Muscle layer of colon (tissue), 2 donors: Measurements from ENCODE around the gene KIAA0408.

ENCODE experiments used
- H3K27ac ChIP-seq: one replicate; pipeline ENCODE4 v1.7.0; 2013; ENCODE audit warnings: low read depth, mild to moderate bottlenecking, low read length, moderate library complexity
- H3K27me3 ChIP-seq, 2 donors: one replicate each; pipeline ENCODE4 v1.7.0; 2013; ENCODE audit warnings: low read length in 2 of 2, mild to moderate bottlenecking in 2 of 2; ENCODE audit not compliant: insufficient read depth in 2 of 2, control insufficient read depth in 1 of 2
- H3K36me3 ChIP-seq: one replicate; pipeline ENCODE4 v1.7.0; 2013; ENCODE audit warnings: mild to moderate bottlenecking, low read length; ENCODE audit not compliant: insufficient read depth
- H3K4me1 ChIP-seq: one replicate; pipeline ENCODE4 v1.7.0; 2013; ENCODE audit warnings: mild to moderate bottlenecking, low read length; ENCODE audit not compliant: insufficient read depth
- H3K4me3 ChIP-seq, 2 donors: one replicate each; pipeline ENCODE4 v1.7.0; 2013; ENCODE audit warnings: low read length in 2 of 2, low read depth in 1 of 2, mild to moderate bottlenecking in 1 of 2, moderate library complexity in 1 of 2
- H3K9ac ChIP-seq: one replicate; pipeline ENCODE4 v1.7.0; 2013; ENCODE audit warnings: low read length
- H3K9me3 ChIP-seq: one replicate; pipeline ENCODE4 v1.7.0; 2013; ENCODE audit warnings: mild to moderate bottlenecking, low read length
- donor health status: abdominal sarcoma.
- donor health status: Adenocarcinoma of cecum.

KIAA0408 gene

DNA sequence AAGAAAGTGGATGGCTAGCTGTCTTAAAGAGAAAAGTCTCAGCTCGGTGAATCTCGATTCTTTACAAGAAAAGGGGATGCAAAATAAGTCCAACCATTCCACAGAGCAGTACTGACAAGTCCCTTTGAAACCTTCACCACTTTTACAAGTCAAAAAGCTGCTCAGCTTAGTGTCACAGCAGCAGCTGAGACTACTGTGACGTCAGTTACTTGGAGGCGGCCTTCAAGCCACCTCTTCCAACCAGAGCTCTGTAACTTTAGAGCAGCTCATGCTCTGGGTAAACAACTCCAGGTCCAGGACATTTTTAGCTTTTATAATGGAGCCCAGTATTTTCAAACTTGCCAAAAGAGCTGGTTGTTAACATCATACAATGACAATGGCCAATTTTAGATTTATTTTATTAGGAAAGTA, at the start of gene KIAA0408:
KIAA0408 (minus strand) TSS at position 159 of the 411 bp plus-strand sequence. CDS start 5,408 bp downstream, outside the sequence.
- peak within 1 kb of the TSS; percentile 77 for H3K27ac ChIP-seq
- peaks cover 17% of the 10 kb centered on the region for H3K4me1 ChIP-seq
- H3K36me3 ChIP-seq: no peaks in the 10 kb centered on the region
- H3K9me3 ChIP-seq: no peaks in the 10 kb centered on the region
- no peaks in the 10 kb centered on the region for H3K27me3 ChIP-seq
- peak within 1 kb of the TSS; percentile 69 for H3K9ac ChIP-seq
- peak within 1 kb of the TSS; percentile 33 to 94 for H3K4me3 ChIP-seq

GRCh38 chr6:127506894-127507293, 47.7 kb upstream of the KIAA0408 start:
- H3K9me3 ChIP-seq: no peaks in the 10 kb centered on the region
- no peak overlapping the region for H3K9ac ChIP-seq
- no peaks in the 10 kb centered on the region for H3K36me3 ChIP-seq
- H3K27me3 ChIP-seq: no peaks in the 10 kb centered on the region
- no peaks in the 10 kb centered on the region for H3K4me1 ChIP-seq
- no peak overlapping the region for H3K27ac ChIP-seq
- no peak overlapping the region for H3K4me3 ChIP-seq

- Histone ChIP-seq H3K4me3 (no peak overlapping the region), H3K36me3 (no peaks in the 10 kb centered on the region), H3K27me3 (no peaks in the 10 kb centered on the region), H3K9ac (no peak overlapping the region), H3K4me1 (no peaks in the 10 kb centered on the region), H3K9me3 (no peaks in the 10 kb centered on the region), H3K27ac (no peak overlapping the region)
These were observed 43.8 kb upstream of the KIAA0408 start for GRCh38 chr6:127503022-127503421.

DNA sequence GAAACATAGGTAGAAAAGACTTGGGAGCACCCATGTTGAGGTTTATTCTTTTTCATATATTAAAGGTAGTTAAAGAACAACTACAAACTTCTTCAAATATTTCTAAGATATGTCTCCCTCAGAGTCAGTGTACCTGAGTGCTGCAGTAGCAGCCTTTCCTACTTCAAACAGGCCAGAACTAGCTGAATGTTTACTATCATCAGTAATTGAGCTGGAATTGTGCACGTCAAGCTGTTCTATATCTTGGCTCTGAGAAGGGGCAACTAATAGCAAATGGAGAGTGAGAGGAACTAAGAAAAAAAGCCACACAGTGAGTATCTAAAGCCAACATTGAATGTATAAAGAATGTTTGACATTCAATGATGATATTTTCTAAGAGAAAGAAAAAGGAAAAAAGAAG, 38.2 kb upstream of the KIAA0408 start:
- Histone ChIP-seq H3K9me3 (no peaks in the 10 kb centered on the region), H3K27me3 (no peaks in the 10 kb centered on the region), H3K4me3 (no peak overlapping the region), H3K27ac (no peak overlapping the region), H3K4me1 (no peaks in the 10 kb centered on the region), H3K36me3 (no peaks in the 10 kb centered on the region), H3K9ac (no peak overlapping the region)

DNA sequence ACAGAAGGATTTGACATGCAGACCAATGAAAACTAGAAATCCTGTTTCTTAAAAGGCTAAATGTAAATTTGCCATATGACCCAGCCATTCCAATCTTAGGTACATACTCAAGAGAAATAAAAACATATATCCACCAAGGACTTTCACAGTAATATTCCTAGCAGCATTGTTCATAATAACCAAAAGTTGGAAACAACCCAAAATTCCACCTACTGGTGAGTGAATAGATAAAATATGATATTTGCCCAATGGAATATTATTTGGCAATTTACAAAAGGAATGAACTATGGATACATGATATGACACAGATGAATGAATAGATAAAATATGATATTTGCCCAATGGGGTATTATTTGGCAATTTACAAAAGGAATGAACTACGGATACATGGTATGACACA, 37.3 kb upstream of the KIAA0408 start:
- H3K27me3 ChIP-seq: no peaks in the 10 kb centered on the region
- H3K4me3 ChIP-seq: no peak overlapping the region
- H3K4me1 ChIP-seq: no peaks in the 10 kb centered on the region
- no peak overlapping the region for H3K9ac ChIP-seq
- no peaks in the 10 kb centered on the region for H3K9me3 ChIP-seq
- no peaks in the 10 kb centered on the region for H3K36me3 ChIP-seq
- no peak overlapping the region for H3K27ac ChIP-seq

DNA sequence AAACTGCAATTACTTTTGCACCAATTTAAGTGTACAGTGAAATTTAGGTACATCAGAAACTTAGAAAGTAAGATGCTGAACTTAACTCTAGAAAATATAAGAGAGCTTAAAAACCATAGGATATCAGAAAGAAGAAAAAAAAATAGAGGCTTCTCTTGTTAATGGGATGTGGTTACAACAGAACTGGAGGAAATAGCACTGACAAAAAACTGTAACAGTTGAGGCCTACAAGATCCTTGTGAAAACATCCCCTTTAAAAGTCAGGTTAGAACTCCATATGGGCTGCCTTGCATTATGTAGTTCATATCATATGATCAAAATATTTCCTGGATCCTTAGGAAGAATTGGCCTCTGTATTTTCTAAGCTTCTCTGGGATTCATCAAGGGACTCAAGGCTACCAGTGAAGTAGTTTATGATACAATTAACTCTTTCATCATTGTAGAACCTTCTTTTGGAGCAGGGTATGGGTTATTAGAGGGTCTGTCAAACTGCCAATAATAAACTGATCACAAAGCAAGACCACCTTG, 35.1 kb upstream of the KIAA0408 start:
- Histone ChIP-seq H3K27me3 (no peaks in the 10 kb centered on the region), H3K4me3 (no peak overlapping the region), H3K4me1 (no peaks in the 10 kb centered on the region), H3K36me3 (no peaks in the 10 kb centered on the region), H3K27ac (no peak overlapping the region), H3K9me3 (no peaks in the 10 kb centered on the region), H3K9ac (no peak overlapping the region)

- Histone ChIP-seq H3K4me1 (peaks cover 5% of the 10 kb centered on the region), H3K27ac (no peak overlapping the region), H3K36me3 (no peaks in the 10 kb centered on the region), H3K4me3 (no peak overlapping the region), H3K27me3 (no peaks in the 10 kb centered on the region), H3K9me3 (no peaks in the 10 kb centered on the region), H3K9ac (no peak overlapping the region)
These were observed 30.1 kb upstream of the KIAA0408 start for GRCh38 chr6:127489248-127489647.

GRCh38 chr6:127486934-127487333, 27.7 kb upstream of the KIAA0408 start:
- Histone ChIP-seq H3K27ac (no peak overlapping the region), H3K4me1 (peaks cover 10% of the 10 kb centered on the region), H3K9me3 (no peaks in the 10 kb centered on the region), H3K36me3 (no peaks in the 10 kb centered on the region), H3K9ac (no peak overlapping the region), H3K27me3 (no peaks in the 10 kb centered on the region), H3K4me3 (no peak overlapping the region)

DNA sequence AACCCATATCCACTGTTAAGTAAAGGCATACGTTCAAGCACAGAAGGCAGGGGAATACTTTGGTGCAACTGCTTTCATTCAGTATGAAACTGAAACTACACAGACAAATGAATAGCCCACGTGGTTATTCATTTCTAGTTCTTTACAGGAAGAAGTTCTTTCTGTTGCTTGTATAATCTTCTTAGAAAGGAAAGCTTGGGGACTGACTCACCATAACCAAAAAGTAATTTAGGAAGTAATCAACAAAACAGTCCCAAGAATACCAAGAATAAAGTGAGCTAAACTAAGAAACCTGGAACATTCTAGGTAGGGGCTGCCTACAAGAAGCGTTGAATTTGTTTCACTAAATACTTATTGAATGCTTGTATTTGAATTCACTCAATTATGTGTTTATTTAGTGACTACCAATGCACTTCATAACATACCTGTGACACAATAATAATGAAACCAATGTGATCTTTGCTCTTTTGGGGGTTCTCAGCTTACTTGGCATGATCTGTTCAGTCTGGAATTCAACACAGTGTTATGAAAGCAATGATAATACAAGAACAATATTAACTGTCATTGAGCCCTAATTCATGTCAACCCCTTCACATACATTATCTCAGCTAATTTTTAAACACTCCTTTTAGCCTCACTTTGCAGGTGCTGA, 25.1 kb upstream of the KIAA0408 start:
- no peaks in the 10 kb centered on the region for H3K36me3 ChIP-seq
- H3K27me3 ChIP-seq: no peaks in the 10 kb centered on the region
- no peak overlapping the region for H3K27ac ChIP-seq
- peaks cover 10% of the 10 kb centered on the region for H3K4me1 ChIP-seq
- H3K9me3 ChIP-seq: no peaks in the 10 kb centered on the region
- H3K9ac ChIP-seq: no peak overlapping the region
- peak overlapping the region in 1 of 2 donors; percentile 2 for H3K4me3 ChIP-seq

DNA sequence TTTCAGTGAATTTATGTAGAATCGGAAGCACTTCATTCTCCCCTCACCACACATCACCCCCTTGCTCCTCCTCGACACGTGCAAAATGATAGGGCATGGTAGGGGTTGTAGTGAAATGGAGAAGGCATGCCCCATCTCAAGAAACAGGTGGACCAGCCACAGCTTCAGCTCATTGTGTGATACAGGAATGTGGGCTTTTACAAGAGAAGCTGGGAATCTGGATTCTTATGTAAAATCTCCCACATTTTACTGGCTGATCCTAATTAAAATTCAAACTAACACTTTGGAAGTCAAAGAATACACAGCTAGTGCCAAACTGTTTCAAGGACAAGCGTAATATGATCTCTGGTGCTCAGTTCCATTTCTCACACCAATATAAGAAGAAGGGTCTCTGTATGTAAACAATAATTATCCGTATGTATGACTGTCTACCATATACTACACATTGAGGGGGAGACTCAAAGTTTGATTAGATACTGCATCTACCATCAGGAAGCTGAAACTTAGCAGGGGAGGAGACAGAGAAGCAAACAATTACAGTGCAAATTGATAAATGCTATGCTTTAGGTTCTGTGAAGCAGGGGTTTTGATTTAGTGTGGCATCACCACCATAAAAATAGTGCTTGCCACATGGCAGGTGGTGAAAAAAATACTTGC, 24.3 kb upstream of the KIAA0408 start:
- no peak overlapping the region for H3K27ac ChIP-seq
- H3K36me3 ChIP-seq: no peaks in the 10 kb centered on the region
- H3K4me1 ChIP-seq: peaks cover 10% of the 10 kb centered on the region
- no peak overlapping the region for H3K4me3 ChIP-seq
- H3K9me3 ChIP-seq: no peaks in the 10 kb centered on the region
- H3K9ac ChIP-seq: no peak overlapping the region
- no peaks in the 10 kb centered on the region for H3K27me3 ChIP-seq

DNA sequence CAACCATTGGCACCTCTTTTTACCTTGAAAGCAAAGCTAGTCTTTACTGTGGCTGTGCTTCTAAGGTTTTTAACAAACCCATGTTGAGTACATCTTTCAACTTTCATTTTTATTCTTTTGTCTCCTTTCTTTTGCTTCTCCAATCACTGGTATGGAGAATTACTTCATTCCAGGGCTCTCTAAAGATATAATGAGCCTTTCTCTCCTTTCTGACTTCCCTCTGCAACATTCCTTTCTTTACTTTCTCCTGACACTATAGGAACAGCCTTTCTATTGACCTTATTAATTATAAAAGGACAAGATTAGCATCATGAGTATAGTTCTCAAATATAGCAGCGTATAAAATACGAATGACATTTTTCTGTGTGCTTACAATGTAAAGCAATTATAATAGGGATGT, 23.1 kb upstream of the KIAA0408 start:
- Histone ChIP-seq H3K27ac (no peak overlapping the region), H3K4me1 (peaks cover 10% of the 10 kb centered on the region), H3K36me3 (no peaks in the 10 kb centered on the region), H3K9me3 (no peaks in the 10 kb centered on the region), H3K4me3 (no peak overlapping the region), H3K9ac (no peak overlapping the region), H3K27me3 (no peaks in the 10 kb centered on the region)

GRCh38 chr6:127481628-127482027, 22.4 kb upstream of the KIAA0408 start:
- Histone ChIP-seq H3K4me1 (peaks cover 10% of the 10 kb centered on the region), H3K27me3 (no peaks in the 10 kb centered on the region), H3K36me3 (no peaks in the 10 kb centered on the region), H3K9me3 (no peaks in the 10 kb centered on the region), H3K27ac (no peak overlapping the region), H3K4me3 (no peak overlapping the region), H3K9ac (no peak overlapping the region)
